Smooth muscle cell of the brain vasculature (primary cell): ENCODE data around the gene SPTA1.
"Not testable (repeated sequence)": the region's sequence is repeated elsewhere in the genome, so short reads cannot be mapped to it uniquely, and the experiment has no call there.

Source experiments
- DNase-seq: peaks from one replicate; pipeline ENCODE4 v3.0.0-alpha.2; 2012; ENCODE audit warnings: low read depth, low spot score

SPTA1 gene

GRCh38 chr1:158686111-158687009 lies at the start of gene SPTA1:
Gene SPTA1, minus strand, starts transcription at chr1:158686715. Its CDS starts 198 bp downstream, at chr1:158686517.
- no peak for DNase-seq

GRCh38 chr1:158735848-158736247 lies 49.3 kb upstream of the SPTA1 start:
- no peak for DNase-seq

- DNase-seq: no peak
Measured at GRCh38 chr1:158732524-158732923, 46.0 kb upstream of the SPTA1 start.

DNA sequence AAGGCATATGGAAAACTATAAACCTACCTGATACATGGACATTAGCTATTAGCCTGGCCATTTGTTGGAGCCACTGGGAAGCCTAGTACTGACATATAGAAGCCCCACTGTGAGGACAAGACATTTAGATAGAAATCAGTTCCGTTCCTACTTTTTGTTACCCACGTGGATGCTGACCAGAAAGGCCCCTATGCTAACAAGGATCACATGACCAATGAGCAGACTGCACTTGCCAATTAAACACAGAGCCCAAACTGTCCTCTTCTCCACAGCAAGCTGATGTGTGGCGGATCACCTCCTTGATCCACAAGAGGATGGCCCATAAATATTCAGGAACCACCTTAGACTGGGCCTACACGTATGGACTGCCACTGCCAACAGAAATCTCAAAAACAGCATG lies 45.2 kb upstream of the SPTA1 start:
- no peak for DNase-seq

DNA sequence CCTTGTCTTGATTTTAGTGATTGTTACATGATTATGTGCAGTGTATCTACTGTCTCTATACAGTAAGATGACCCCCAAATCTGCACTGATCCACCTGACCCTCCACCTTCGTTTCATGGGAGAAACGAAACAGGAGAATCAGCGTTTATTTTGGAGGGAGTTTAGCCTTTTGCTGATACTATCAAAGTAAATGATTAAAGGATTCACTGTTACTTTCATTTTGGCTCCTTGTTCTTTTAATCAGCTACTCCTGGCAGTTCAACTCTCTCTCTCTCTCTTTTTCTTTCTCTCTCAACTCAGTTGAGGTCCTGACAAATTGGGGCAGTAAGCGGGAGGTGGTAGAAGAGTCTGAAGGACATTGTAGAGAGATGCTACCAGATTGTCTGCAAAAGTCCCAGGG lies 43.9 kb upstream of the SPTA1 start:
- DNase-seq: no peak

DNA sequence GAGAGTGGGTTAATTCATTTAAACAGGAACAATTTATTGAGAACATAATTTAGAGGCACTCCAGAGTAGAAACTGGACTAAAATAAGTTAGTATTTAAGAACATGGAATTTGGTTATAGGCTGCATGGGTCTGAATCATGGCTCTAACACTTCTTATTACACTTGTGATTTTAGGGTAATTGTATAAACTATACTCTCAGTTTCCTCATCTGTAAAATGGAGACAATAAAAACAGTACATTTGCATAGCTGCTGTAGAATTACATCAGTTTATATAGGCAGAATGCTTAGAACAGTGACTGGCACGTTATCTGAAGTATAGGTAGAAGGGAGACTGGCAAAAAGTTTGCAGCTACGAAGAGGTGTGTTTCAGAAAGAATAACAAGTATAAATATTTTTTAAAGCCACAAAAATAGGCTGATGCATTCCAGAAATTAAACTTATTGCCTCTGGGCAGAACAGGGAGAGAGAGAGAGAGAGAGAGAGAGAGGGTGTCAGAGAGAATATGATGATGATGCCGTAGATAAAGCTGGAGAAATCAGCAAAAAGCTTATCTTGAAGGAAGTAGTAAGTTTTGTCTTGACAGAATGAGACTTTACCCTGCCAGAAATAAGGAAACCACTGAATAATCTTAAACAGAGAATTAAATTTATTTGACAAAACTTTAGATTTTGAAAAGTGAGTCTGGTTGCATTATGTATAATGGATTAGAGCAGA lies 42.2 kb upstream of the SPTA1 start:
- no peak for DNase-seq

GRCh38 chr1:158724442-158724841 lies 37.9 kb upstream of the SPTA1 start:
- no peak for DNase-seq

GRCh38 chr1:158720620-158721019 lies 34.1 kb upstream of the SPTA1 start, which contains the start of gene OR6K3:
Gene OR6K3, minus strand, starts transcription at chr1:158720720. Its CDS starts 2,605 bp downstream, at chr1:158718115.
- no peak for DNase-seq

DNA sequence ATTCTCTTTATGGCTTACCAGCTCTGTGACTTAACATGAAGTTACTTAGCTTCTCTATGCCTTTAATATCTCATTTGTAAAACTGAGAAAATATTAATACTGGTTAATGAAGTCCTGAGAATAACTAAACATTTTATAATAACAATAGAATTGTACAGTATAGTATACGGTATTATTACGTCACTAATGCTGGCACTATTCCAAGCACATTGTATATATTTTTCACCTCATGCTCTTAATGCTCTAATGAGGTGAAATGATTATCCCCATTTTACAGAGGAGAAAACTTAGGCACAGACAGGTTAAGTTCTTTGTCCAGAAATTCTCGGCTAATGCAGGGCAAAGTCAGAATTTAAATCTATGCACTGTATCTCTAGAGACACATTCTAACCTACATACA lies 33.1 kb upstream of the SPTA1 start:
- DNase-seq: no peak

DNA sequence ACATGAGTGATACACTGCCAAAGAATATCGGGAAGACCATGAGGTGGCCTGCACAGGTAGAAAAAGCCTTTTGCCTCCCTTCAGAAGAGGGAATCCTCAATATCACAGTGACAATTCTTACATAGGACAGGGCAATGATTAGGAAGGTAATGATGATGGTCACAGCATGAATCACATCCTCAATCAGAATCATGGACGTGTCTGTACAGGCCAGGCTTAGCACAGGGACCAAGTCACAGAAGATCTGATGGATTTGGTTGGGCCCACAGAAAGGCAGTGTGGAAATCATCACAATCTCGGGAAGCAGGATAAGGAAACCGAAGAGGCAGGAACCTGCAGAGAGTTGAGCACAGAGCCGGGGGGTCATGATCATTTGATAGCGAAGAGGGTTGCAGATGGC lies 30.8 kb upstream of the SPTA1 start:
- no peak for DNase-seq

DNA sequence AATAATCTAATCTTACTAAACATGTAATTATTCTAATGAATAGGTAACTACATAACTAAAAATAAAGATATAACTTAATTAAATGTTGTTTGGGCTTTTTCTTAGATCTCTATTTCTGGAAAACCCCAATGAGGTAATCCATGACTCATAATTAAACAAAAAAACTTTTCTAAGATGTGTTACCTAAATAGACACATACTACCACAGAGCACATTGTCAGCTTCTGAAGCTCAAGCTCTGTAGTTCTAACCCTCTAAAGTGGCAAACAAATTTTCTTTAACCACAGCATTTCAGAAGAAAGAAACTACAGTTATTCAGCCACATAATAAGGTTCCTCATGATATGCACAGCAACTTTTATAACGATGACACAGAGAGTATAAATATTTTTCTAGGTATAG lies 29.8 kb upstream of the SPTA1 start:
- no peak for DNase-seq

- DNase-seq: no peak
Measured at GRCh38 chr1:158714754-158715153, 28.2 kb upstream of the SPTA1 start.

DNA sequence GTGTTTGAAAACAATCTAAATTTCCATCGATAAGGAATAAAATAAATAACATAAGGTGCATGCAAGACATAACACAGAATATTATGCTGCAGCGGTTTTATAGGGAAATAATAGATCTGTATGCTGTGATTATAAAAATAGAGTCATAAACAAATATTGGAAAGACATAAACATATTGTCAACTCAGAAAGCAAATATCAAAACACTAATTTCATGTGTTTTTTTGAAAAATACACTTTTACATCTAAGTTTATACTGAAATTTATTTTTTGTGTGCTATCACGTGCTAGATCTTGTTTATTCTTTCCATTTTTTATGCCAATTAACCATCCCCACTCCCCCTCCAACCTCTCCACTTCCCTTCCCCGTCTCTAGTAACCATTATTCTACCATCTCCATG lies 24.6 kb upstream of the SPTA1 start:
- no peak for DNase-seq

GRCh38 chr1:158706096-158706495 lies 19.6 kb upstream of the SPTA1 start:
- DNase-seq: no peak

GRCh38 chr1:158700552-158700951 lies 14.0 kb upstream of the SPTA1 start, which contains the start of gene OR6K2:
Gene OR6K2, minus strand, starts transcription at chr1:158700652. Its CDS starts 0 bp downstream, at chr1:158700652.
- no peak for DNase-seq

GRCh38 chr1:158694596-158694995 lies 8.1 kb upstream of the SPTA1 start:
- DNase-seq: no peak

DNA sequence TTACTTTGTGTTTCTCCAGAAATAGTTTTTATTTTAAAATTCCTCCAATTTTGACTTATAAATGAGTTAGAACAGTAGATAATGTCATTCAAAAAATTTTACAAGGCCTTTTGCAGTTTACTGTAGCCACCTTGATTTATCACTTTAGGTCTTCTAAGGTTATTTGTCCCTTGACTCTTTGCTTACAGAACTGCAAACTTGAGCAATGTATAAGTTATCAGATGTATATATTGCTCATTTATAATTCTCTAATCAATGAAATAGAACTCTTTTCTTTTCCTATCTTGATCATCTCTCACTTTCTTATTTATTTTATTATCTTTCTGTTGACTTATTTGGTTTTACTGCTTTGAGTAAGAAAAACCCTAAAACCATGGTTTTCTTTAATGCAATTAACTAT lies 5.8 kb upstream of the SPTA1 start:
- no peak for DNase-seq

- DNase-seq: no peak
Measured at GRCh38 chr1:158691907-158692306, 5.4 kb upstream of the SPTA1 start.

DNA sequence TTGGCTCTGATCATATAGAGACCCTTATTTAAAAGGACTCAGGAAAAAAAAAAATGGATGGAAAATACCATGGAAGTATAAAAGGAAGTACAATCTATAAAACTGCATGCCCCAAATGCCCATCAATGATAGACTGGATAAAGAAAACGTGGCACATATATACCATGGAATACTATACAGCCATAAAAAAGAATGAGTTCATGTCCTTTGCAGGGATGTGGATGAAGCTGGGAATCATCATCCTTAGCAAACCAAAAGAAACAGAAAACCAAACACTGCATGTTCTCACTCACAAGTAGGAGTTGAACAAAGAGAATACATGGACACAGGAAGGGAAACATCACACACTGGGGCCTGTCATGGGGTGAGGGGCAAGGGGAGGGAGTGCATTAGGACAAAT lies 4.6 kb upstream of the SPTA1 start:
- not testable (repeated sequence) for DNase-seq

DNA sequence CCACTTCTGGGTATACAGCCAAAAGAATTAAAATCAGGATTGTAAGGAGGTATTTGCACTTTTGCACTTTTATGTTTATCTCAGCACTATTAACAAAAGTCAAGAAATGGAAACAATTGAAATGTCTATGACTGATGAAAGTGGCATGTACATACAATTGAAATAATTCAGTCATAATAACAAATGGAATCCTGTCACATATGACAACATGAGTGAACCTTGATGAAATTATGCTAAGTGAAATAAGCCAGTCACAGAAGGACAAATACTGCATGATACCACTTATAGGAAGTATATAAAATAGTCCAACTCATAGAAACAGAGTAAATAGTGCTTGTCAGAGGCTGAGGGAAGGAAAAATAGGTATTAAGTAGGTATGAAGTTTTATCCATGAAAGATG lies 3.4 kb upstream of the SPTA1 start:
- DNase-seq: no peak

DNA sequence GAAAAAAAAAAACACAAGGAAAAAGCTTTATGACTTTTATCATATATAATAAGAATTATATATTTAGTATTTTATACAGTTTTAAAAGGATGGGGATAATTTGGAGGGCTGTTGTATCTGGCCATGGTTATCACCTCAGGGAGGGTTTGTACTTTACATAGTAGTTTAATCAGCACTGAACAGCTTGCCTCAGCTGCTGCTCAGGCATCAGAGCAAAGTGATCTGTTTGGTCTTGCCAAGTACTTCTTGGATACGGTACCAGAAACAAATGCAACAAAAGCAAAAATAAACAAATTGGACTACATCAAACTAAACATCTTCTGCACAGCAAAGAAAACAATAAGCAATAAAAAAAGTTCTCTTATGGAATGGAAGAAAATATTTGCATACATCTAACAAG lies 2.6 kb upstream of the SPTA1 start:
- DNase-seq: no peak

DNA sequence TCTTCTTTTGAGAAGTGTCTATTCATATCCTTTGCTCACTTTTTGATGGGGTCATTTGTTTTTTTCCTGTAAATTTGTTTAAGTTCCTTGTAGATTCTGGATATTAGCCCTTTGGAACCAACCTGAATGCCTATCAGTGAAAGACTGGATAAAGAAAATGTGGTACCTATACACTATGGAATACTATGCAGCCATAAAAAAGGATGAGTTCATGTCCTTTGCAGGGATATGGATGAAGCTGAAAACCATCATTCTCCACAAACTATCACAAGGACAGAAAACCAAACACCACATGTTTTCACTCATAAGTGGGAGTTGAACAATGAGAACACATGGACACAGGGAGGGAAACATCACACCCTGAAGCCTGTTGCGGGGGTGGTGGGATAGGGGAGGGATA lies 1.8 kb upstream of the SPTA1 start:
- DNase-seq: not testable (repeated sequence)

GRCh38 chr1:158687037-158687436 lies 522 bp upstream of the SPTA1 start:
- DNase-seq: no peak
